ENCODE measurements around the gene ACMSD.

The ACMSD gene

DNA sequence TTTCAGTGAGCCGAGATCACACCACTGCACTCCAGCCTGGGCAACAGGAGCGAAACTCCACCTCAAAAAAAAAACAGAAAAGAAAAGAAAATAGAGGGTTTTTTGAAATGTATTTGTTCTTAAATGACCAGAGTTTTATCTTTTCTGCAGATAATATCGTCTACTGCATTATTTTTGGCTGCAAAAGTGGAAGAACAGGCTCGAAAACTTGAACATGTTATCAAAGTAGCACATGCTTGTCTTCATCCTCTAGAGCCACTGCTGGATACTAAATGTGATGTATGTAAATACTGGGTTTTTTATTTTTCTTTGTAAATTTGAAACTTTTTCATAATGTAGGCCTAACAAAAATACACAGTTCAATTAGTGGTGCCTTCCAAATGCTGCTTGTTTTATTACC, 98.3 kb downstream of the ACMSD start:
- no peak for DNase-seq (ENCODE audit: low read depth in 2 of 2)
- TF ChIP-seq, protein P1, sequence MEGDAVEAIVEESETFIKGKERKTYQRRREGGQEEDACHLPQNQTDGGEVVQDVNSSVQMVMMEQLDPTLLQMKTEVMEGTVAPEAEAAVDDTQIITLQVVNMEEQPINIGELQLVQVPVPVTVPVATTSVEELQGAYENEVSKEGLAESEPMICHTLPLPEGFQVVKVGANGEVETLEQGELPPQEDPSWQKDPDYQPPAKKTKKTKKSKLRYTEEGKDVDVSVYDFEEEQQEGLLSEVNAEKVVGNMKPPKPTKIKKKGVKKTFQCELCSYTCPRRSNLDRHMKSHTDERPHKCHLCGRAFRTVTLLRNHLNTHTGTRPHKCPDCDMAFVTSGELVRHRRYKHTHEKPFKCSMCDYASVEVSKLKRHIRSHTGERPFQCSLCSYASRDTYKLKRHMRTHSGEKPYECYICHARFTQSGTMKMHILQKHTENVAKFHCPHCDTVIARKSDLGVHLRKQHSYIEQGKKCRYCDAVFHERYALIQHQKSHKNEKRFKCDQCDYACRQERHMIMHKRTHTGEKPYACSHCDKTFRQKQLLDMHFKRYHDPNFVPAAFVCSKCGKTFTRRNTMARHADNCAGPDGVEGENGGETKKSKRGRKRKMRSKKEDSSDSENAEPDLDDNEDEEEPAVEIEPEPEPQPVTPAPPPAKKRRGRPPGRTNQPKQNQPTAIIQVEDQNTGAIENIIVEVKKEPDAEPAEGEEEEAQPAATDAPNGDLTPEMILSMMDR (IDR thresholded peaks at IDR 0.05; ENCODE audit: low read depth, low read length): no peak
- no peak overlapping the region for H3K4me3 ChIP-seq (replicated peaks in 1 of 2; ENCODE audit: low read depth in 2 of 2, low read length in 2 of 2)

DNA sequence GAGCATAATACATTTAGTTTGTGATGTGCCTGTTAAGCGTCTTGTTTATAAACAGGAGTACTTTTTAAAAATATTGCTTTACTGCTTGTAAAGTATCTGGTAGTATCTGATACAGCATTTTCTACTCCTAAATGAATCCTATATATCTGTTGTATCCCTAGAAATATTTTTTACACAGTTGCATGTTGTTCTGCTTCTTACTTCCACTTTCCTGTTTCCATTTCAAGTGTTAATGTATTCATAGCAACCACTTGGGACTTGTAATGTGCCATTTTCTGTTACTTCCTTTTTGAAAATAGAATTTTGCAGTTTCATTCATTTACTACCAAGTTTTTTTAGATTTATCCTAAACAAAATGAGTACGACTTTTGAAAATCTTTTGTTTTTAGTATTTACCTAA, 105.1 kb downstream of the ACMSD start:
- TF ChIP-seq, protein P1 (IDR thresholded peaks at IDR 0.05; ENCODE audit: low read depth, low read length): no peak
- no peak overlapping the region for H3K4me3 ChIP-seq (replicated peaks in 1 of 2; ENCODE audit: low read depth in 2 of 2, low read length in 2 of 2)
- DNase-seq (ENCODE audit: low read depth in 2 of 2): no peak

DNA sequence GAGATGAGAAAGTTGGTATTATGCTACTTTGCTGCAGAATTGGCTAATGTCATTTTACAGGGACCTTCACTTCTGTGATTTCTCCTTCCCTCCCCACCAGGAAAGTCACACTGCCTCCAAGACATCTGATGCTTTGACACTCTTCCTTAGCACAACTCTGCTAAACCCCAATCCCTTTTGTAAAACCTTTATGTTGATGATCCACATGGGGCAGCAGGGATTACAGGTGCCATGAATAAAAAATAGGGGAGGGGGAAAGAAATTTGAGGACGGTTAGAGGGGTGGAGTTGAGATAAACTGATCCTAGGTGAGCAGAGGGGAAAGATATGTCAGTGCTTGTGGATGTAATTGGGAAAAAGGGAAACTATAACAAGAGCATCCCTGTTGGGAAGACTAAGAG, 106.6 kb downstream of the ACMSD start:
- TF ChIP-seq, protein P1 (IDR thresholded peaks at IDR 0.05; ENCODE audit: low read depth, low read length): no peak
- DNase-seq (ENCODE audit: low read depth in 2 of 2): no peak
- H3K4me3 ChIP-seq (replicated peaks in 1 of 2; ENCODE audit: low read depth in 2 of 2, low read length in 2 of 2): no peak overlapping the region

DNA sequence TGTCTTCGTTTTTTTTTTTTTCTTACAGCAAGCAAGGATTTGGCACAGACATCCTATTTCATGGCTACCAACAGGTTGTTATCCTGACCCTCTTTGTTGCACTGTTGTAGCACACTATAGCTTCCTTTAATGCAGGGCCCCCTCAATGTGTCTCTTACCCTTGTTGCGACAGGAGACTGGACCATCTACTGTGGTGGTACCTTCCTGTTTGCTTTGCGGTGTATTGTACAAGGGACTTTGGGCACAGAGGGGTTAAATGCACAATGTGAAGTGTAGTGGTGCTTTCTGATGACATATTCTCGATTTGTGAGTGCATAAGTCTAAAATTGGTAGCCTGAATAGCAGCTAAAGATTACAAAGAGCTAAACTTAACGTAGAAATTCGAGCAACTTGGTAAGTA, 107.7 kb downstream of the ACMSD start:
- H3K4me3 ChIP-seq (replicated peaks in 1 of 2; ENCODE audit: low read depth in 2 of 2, low read length in 2 of 2): no peak overlapping the region
- DNase-seq (ENCODE audit: low read depth in 2 of 2): no peak
- TF ChIP-seq, protein P1 (IDR thresholded peaks at IDR 0.05; ENCODE audit: low read depth, low read length): no peak

DNA sequence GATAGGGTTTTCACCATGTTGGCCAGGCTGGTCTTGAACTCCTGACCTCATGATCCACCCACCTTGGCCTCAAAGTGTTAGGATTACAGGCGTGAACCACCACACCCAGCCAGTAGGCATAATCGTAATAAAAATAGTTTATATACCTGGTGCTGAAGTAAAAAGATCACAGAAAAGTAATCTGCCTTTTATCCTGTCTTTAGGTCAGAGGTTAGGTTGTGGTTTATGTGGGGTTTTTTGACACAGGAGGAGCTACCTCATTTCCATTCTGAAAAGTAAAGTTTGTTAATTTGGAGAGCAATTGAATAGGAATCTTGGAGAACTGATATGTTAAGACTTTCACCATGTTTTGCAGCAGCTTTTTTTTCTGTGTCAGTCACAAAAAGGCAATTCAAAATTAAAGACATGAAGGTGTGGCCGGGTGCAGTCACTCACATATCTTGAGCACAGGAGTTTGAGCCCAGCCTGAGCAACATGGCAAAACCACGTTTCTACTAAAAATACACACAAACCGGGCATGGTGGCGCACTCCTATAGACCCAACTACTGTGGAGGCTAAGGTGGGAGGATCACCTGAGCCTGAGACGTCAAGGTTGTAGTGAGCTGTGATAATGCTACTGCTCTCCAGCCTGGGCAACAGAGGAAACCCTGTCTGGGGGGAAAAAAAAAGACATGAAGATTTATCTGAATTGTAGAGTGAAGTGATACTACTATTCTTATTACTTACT, 111.7 kb downstream of the ACMSD start:
- no peak overlapping the region for H3K4me3 ChIP-seq (replicated peaks in 1 of 2; ENCODE audit: low read depth in 2 of 2, low read length in 2 of 2)
- no peak for DNase-seq (ENCODE audit: low read depth in 2 of 2)
- TF ChIP-seq, protein P1 (IDR thresholded peaks at IDR 0.05; ENCODE audit: low read depth, low read length): no peak

DNA sequence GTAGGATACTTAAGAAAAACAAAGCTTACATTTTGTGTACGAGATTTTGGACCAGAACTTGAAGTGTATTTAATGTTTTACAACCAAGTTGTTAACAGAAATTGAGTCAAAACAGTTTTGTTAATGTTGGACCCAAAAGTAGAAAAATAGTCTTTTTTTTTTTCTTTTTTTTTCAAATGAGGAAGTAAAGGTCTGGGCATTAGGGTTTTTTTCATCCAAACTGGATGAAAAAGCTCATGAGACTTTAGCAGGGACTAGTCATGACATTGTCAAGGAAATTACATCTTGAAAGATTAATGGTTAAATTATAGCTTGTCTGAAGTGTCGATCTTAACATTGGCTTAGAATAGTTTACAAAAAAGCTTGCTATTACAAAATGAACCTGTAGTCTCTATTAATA, 112.5 kb downstream of the ACMSD start:
- DNase-seq (ENCODE audit: low read depth in 2 of 2): no peak
- TF ChIP-seq, protein P1 (IDR thresholded peaks at IDR 0.05; ENCODE audit: low read depth, low read length): no peak
- H3K4me3 ChIP-seq (replicated peaks in 1 of 2; ENCODE audit: low read depth in 2 of 2, low read length in 2 of 2): no peak overlapping the region
